ENCODE results near the gene BORA. TPM values are rescaled to one million over a fixed set of nuclear protein-coding genes. Genes with fewer than 3 reads are reported as not detected.
A peak's percentile ranks its signal among the peaks of the same experiment; 100 is the strongest.
"Not testable (repeated sequence)": the region's sequence is repeated elsewhere in the genome, so short reads cannot be mapped to it uniquely, and the experiment has no call there.

BORA gene
- total RNA-seq = 9.0 TPM
- polyA plus RNA-seq = 1.6 TPM

- peak; percentile 91 for DNase-seq (ENCODE audit: extremely low spot score)
- Histone ChIP-seq H3K27ac (ENCODE audit: low read depth) (no peak within 1 kb of the TSS), H3K4me3 (ENCODE audit: low read depth, low read length) (peak within 1 kb of the TSS; percentile 84), H3K36me3 (ENCODE audit: insufficient read depth) (peaks cover 3% of the 10 kb centered on the region), H3K4me1 (ENCODE audit: insufficient read depth) (peaks cover 1% of the 10 kb centered on the region)
- under 1% methylated on average over 71 of the region's 71 CpGs for WGBS
These were observed at the start of gene BORA, which contains the start of gene MZT1 for GRCh38 chr13:72727417-72728289. TSS of gene BORA (plus strand) at chr13:72727923. CDS start at chr13:72728941, 1,018 bp downstream. TSS of gene MZT1 (minus strand) at chr13:72727629. CDS start at chr13:72727602, 27 bp downstream.

DNA sequence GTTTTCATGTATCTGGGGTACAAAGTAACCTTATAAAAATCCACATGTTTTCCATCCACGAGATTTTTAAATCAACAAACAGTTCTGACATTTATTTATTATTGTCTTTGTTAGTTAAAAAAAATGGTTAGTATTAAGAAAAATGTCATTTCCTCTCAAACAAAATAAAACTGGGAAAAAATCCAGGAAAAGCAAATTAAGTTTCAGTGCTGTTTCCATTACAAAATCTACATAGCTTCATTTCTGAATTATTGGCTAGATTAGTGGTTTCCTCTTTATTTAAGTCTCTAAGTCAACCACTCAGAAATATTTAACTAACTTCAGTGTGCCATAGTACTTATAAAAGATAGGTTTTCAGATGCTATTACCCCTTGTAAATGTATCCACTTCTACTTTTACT is 49.4 kb upstream of the BORA start:
- Histone ChIP-seq H3K36me3 (ENCODE audit: insufficient read depth) (no peaks in the 10 kb centered on the region), H3K4me3 (ENCODE audit: low read depth, low read length) (no peak overlapping the region), H3K27ac (ENCODE audit: low read depth) (no peak overlapping the region), H3K4me1 (ENCODE audit: insufficient read depth) (no peaks in the 10 kb centered on the region)
- WGBS = 15% methylated on average over 1 of the region's 1 CpG
- DNase-seq (ENCODE audit: extremely low spot score) = no peak

DNA sequence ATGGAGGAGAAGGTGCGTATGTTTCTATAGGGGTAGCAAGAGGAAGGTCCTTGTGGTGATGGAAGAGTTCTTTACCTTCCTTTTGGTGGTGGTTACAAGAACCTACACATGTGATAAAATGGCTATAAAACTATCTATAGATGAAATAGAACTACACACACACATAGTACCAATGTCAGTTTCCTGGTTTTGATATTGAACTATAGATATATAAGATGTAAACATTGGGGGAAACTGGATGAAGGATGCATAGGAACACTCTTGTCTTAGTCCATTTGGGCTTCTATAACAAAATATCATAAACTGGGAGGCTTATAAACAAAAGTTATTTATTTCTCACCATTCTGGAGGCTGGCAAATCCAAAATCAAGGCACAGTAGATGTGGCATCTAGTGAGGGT is 47.4 kb upstream of the BORA start:
- no peak for DNase-seq (ENCODE audit: extremely low spot score)
- H3K4me3 ChIP-seq (ENCODE audit: low read depth, low read length) = no peak overlapping the region
- no peaks in the 10 kb centered on the region for H3K4me1 ChIP-seq (ENCODE audit: insufficient read depth)
- 97% methylated on average over 1 of the region's 1 CpG for WGBS
- no peaks in the 10 kb centered on the region for H3K36me3 ChIP-seq (ENCODE audit: insufficient read depth)
- no peak overlapping the region for H3K27ac ChIP-seq (ENCODE audit: low read depth)

DNA sequence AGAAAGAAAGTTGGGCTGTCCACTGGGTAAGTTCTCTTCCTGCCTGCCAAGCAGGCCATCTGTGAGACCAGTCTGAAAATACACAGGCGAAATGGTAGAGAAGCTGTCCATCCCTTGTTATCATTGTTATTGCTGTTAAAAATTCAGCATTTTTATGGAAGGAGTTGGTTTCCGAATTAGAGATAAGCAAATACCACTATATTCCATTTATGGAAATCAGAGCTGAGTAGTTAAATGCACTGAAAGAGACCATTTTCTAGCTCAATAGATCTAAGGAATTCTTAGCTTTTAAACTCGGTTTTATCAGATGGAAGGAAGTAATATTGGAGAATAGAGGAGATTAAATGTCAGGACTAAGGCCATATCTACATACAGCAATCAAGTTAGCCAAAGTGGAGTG is 41.0 kb upstream of the BORA start:
- H3K4me1 ChIP-seq (ENCODE audit: insufficient read depth) = no peaks in the 10 kb centered on the region
- no peak for DNase-seq (ENCODE audit: extremely low spot score)
- no peak overlapping the region for H3K27ac ChIP-seq (ENCODE audit: low read depth)
- no peaks in the 10 kb centered on the region for H3K36me3 ChIP-seq (ENCODE audit: insufficient read depth)
- 41% methylated on average over 3 of the region's 3 CpGs for WGBS
- no peak overlapping the region for H3K4me3 ChIP-seq (ENCODE audit: low read depth, low read length)

DNA sequence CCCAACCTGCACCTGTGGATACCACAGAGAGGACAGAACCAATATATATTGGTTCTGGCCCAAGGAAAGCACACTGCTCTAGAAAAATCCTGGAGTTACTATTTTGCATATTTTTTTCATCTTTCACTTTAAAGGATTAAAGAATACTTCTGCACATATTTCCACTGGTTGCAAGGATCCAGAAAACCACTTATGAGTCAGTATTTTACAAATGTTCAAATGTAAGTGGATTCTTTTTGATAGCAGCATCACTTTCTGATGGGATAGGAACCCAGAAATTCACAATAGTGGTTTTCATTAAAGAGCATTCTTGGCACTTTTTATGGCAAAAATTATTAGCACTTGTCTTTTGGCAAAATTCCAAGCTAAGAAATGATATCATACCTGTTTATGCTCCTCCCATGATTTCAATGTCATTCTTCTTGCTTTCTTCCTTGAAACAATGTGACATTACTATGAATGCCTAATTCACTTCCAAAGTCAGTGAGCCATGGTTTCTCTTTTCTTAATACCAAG is 38.5 kb upstream of the BORA start:
- no peak overlapping the region for H3K4me3 ChIP-seq (ENCODE audit: low read depth, low read length)
- H3K4me1 ChIP-seq (ENCODE audit: insufficient read depth) = no peaks in the 10 kb centered on the region
- H3K36me3 ChIP-seq (ENCODE audit: insufficient read depth) = no peaks in the 10 kb centered on the region
- DNase-seq (ENCODE audit: extremely low spot score) = no peak
- no peak overlapping the region for H3K27ac ChIP-seq (ENCODE audit: low read depth)

DNA sequence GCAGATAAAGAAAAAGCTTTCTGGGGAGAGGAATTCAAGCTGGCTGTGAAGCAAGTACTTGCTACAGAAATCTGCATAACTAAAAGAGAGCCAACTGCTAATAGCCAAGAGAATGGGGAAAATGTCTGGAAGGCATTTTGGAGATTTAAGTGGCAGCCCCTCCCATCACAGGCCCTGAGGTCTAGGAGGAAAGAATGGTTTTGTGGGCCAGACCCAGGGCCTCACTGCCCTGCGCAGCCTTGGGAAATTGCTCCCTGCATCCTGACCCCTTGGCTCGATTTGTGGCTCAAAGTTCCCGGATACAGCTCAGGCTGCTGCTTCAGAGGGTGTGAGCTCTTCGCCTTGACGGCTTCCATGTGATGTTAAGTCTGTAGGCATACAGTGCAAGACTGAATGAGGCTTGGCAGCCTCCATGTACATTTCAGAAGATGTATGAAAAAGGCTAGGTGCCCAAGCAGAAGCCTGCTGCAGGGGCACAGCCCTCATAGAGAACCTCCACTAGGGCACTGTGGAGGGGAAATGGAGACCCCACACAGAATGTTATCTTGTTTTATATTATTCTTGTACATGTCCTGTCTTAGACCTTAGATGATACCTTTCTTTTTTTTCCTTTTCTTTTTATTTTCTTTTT is 34.7 kb upstream of the BORA start:
- no peak overlapping the region for H3K27ac ChIP-seq (ENCODE audit: low read depth)
- H3K4me1 ChIP-seq (ENCODE audit: insufficient read depth) = no peaks in the 10 kb centered on the region
- H3K36me3 ChIP-seq (ENCODE audit: insufficient read depth) = no peaks in the 10 kb centered on the region
- WGBS = 78% methylated on average over 5 of the region's 5 CpGs
- H3K4me3 ChIP-seq (ENCODE audit: low read depth, low read length) = no peak overlapping the region
- DNase-seq (ENCODE audit: extremely low spot score) = no peak

DNA sequence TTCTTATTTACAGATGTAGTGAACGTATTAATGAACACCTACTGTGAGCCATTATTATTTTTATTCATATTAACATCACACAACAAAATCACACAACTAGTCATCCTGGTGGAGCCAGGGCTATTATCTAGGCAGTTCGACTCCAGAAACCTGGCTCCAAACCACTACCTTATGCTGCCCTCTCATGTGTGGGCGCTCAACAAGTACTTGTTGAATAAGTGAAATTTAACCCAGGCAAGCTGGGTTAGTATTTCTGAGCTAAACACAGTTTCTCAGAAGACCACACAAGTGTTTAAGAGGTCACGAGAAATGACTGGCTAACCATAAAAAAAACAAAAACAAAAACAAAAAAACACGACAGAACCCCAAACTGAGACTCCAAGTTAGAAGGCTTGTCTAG is 33.9 kb upstream of the BORA start:
- no peaks in the 10 kb centered on the region for H3K36me3 ChIP-seq (ENCODE audit: insufficient read depth)
- no peak overlapping the region for H3K27ac ChIP-seq (ENCODE audit: low read depth)
- 82% methylated on average over 5 of the region's 5 CpGs for WGBS
- H3K4me3 ChIP-seq (ENCODE audit: low read depth, low read length) = no peak overlapping the region
- no peaks in the 10 kb centered on the region for H3K4me1 ChIP-seq (ENCODE audit: insufficient read depth)
- no peak for DNase-seq (ENCODE audit: extremely low spot score)

- no peaks in the 10 kb centered on the region for H3K4me1 ChIP-seq (ENCODE audit: insufficient read depth)
- DNase-seq (ENCODE audit: extremely low spot score) = no peak
- WGBS = 44% methylated on average over 8 of the region's 8 CpGs
- no peaks in the 10 kb centered on the region for H3K36me3 ChIP-seq (ENCODE audit: insufficient read depth)
- no peak overlapping the region for H3K4me3 ChIP-seq (ENCODE audit: low read depth, low read length)
- no peak overlapping the region for H3K27ac ChIP-seq (ENCODE audit: low read depth)
These were observed 33.4 kb upstream of the BORA start for GRCh38 chr13:72694314-72694713.

- H3K4me3 ChIP-seq (ENCODE audit: low read depth, low read length) = no peak overlapping the region
- 5% methylated on average over 1 of the region's 1 CpG for WGBS
- DNase-seq (ENCODE audit: extremely low spot score) = no peak
These were observed 31.1 kb upstream of the BORA start for GRCh38 chr13:72696579-72696978.

DNA sequence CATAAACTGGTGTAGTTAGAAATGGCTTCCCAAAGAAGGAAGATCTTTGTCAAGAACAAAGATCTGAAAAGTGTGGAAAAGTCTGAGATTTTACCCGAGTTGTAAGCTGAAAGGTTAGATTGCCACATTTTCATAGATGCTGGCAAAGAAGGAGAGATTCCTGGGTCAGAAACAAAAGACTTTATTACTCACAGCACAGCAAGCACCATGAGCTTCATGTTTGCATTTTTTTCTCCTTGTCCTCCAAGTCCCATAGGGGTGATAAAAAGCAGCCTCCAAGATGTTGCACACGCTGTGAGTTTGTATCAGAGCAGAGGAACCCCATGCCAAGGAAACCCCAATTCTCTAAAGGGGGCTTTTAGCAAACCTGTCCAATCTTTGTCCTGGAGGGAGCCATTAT is 29.6 kb upstream of the BORA start:
- H3K36me3 ChIP-seq (ENCODE audit: insufficient read depth) = no peaks in the 10 kb centered on the region
- DNase-seq (ENCODE audit: extremely low spot score) = no peak
- H3K27ac ChIP-seq (ENCODE audit: low read depth) = no peak overlapping the region
- H3K4me3 ChIP-seq (ENCODE audit: low read depth, low read length) = no peak overlapping the region
- no peaks in the 10 kb centered on the region for H3K4me1 ChIP-seq (ENCODE audit: insufficient read depth)
- 70% methylated on average over 2 of the region's 2 CpGs for WGBS

More at GRCh38 chr13:72696579-72696978, 31.1 kb upstream of the BORA start:
- Histone ChIP-seq H3K4me1 (ENCODE audit: insufficient read depth) (no peaks in the 10 kb centered on the region), H3K36me3 (ENCODE audit: insufficient read depth) (no peaks in the 10 kb centered on the region), H3K27ac (ENCODE audit: low read depth) (no peak overlapping the region)

DNA sequence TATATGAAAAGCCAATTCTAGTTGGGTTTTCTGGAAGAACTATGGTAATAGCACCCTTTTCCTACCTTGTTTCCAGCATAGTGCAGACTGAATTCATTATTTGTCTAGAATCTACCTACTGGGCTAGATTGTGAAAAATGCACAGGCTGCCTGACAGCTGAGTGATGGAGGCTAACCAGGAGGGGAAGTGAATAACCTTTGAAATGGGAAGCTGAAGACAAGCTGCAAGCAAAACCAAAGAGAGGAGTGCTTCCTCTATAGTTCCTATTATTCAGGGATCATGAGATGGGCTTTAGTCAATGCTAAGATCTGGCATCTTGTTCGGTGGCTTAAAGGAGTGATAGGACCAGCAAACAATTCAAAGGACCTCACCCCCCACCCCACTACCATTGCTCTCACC is 27.2 kb upstream of the BORA start:
- Histone ChIP-seq H3K4me1 (ENCODE audit: insufficient read depth) (no peaks in the 10 kb centered on the region), H3K27ac (ENCODE audit: low read depth) (no peak overlapping the region), H3K36me3 (ENCODE audit: insufficient read depth) (no peaks in the 10 kb centered on the region), H3K4me3 (ENCODE audit: low read depth, low read length) (no peak overlapping the region)
- WGBS = 78% methylated on average over 1 of the region's 1 CpG
- no peak for DNase-seq (ENCODE audit: extremely low spot score)

- H3K4me1 ChIP-seq (ENCODE audit: insufficient read depth) = no peaks in the 10 kb centered on the region
- no peak for DNase-seq (ENCODE audit: extremely low spot score)
- 62% methylated on average over 3 of the region's 3 CpGs for WGBS
- H3K36me3 ChIP-seq (ENCODE audit: insufficient read depth) = peaks cover 3% of the 10 kb centered on the region
- H3K27ac ChIP-seq (ENCODE audit: low read depth) = no peak overlapping the region
- no peak overlapping the region for H3K4me3 ChIP-seq (ENCODE audit: low read depth, low read length)
These were observed 10.9 kb upstream of the BORA start for GRCh38 chr13:72716776-72717175.

DNA sequence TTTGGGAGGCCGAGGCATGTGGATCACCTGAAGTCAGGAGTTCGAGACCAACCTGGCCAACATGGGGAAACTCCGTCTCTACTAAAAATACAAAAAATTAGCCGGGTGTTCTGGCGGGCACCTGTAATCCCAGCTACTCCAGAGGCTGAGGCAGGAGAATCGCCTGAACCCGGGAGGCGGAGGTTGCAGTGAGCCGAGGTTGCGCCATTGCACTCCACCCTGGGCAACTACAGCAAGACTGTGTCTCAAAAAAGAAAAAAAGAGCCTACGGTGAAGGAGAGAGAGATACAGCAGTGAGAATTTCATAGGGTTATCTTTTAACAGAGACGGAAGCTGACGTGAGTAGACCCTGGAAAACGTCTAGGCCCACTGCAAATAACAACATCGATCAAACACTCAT is 1.5 kb upstream of the BORA start:
- H3K4me1 ChIP-seq (ENCODE audit: insufficient read depth); H3K36me3 ChIP-seq (ENCODE audit: insufficient read depth); H3K27ac ChIP-seq (ENCODE audit: low read depth); H3K4me3 ChIP-seq (ENCODE audit: low read depth, low read length); DNase-seq (ENCODE audit: extremely low spot score): not testable (repeated sequence)
- WGBS = 85% methylated on average over 15 of the region's 15 CpGs
